Measurements from ENCODE around the gene CDKAL1. TPM values are rescaled to one million over a fixed set of nuclear protein-coding genes. Genes with fewer than 3 reads are reported as not detected.

The CDKAL1 gene
- total RNA-seq, 1 experiment from 2014 or later, result 13.8 TPM

DNA sequence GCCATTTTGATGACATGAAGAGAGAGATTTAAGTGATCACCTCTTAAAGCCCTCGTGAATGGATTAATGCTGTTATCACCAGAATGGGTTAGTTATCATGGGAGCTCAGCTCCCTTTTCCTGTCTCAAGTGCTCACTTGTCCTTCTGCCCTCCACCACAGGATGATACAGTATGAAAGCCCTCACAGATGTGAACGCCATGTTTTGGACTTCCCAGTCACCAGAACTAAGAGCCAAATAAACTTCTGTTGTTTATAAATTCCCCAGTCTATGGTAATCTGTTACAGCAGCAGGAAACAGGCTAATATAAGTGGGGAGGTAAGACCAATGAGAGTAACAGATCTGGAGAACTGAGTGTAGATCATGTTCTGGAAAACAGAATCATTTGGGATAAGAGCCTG is 493.2 kb downstream of the CDKAL1 start:
- no peak overlapping the region for H2AFZ ChIP-seq (ENCODE audit: low read length)
- peaks cover 8% of the 10 kb centered on the region for H3F3A ChIP-seq (ENCODE audit: low read length, unreplicated experiment)
- ChIA-PET CTCF (no interaction called here), POLR2A (ENCODE audit: unreplicated experiment) (no interaction called here)
- no peaks in the 10 kb centered on the region for H3K9me2 ChIP-seq (replicated peaks; ENCODE audit: low read length)
- H4K20me1 ChIP-seq (ENCODE audit: low read length), result no peaks in the 10 kb centered on the region
- no peaks in the 10 kb centered on the region for H3K27me3 ChIP-seq (ENCODE audit: low read length)
- ATAC-seq, result no peak
- H3K9ac ChIP-seq (ENCODE audit: low read length), result no peak overlapping the region
- TF ChIP-seq, protein P1, sequence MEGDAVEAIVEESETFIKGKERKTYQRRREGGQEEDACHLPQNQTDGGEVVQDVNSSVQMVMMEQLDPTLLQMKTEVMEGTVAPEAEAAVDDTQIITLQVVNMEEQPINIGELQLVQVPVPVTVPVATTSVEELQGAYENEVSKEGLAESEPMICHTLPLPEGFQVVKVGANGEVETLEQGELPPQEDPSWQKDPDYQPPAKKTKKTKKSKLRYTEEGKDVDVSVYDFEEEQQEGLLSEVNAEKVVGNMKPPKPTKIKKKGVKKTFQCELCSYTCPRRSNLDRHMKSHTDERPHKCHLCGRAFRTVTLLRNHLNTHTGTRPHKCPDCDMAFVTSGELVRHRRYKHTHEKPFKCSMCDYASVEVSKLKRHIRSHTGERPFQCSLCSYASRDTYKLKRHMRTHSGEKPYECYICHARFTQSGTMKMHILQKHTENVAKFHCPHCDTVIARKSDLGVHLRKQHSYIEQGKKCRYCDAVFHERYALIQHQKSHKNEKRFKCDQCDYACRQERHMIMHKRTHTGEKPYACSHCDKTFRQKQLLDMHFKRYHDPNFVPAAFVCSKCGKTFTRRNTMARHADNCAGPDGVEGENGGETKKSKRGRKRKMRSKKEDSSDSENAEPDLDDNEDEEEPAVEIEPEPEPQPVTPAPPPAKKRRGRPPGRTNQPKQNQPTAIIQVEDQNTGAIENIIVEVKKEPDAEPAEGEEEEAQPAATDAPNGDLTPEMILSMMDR (conservative IDR thresholded peaks at IDR 0.05; ENCODE audit: low read depth, low read length), result no peak
- TF ChIP-seq EZH2 (IDR thresholded peaks at IDR 0.05; ENCODE audit: low read length, unreplicated experiment) (no peak), EZH2phosphoT487 (IDR thresholded peaks at IDR 0.05; ENCODE audit: borderline replicate concordance, low read length) (no peak)
- no TSS peak for BruUV-seq (replicated peaks)
- H3K27ac ChIP-seq (ENCODE audit: low read length), result peak overlapping the region; percentile 94
- intact Hi-C loops (cut with micrococcal nuclease), result loop anchor here (10.0 kb wide), 2 partner anchors 297 to 357 kb away; no protein-coding TSS in a partner anchor
- H3K4me3 ChIP-seq (ENCODE audit: low read length), result no peak overlapping the region
- H3K36me3 ChIP-seq (ENCODE audit: low read depth, low read length), result no peaks in the 10 kb centered on the region
- no peaks in the 10 kb centered on the region for H3K9me3 ChIP-seq (ENCODE audit: low read length)
- no peak overlapping the region for H3K4me2 ChIP-seq (ENCODE audit: low read length)
- no peaks in the 10 kb centered on the region for H3K79me2 ChIP-seq (ENCODE audit: low read length)
- no peak for DNase-seq
- peaks cover 48% of the 10 kb centered on the region for H3K4me1 ChIP-seq (ENCODE audit: insufficient read depth, low read length)

- CTCF ChIA-PET, result no interaction called here
These were observed 496.9 kb downstream of the CDKAL1 start for GRCh38 chr6:21031182-21031581.

GRCh38 chr6:21033084-21033483 is 498.8 kb downstream of the CDKAL1 start:
- Histone ChIP-seq H3K9me3 (ENCODE audit: low read length) (no peaks in the 10 kb centered on the region), H2AFZ (ENCODE audit: low read length) (no peak overlapping the region), H3K36me3 (ENCODE audit: low read depth, low read length) (no peaks in the 10 kb centered on the region), H3K79me2 (ENCODE audit: low read length) (no peaks in the 10 kb centered on the region), H3K27ac (ENCODE audit: low read length) (no peak overlapping the region), H3F3A (ENCODE audit: low read length, unreplicated experiment) (no peaks in the 10 kb centered on the region), H3K4me2 (ENCODE audit: low read length) (no peak overlapping the region), H3K27me3 (ENCODE audit: low read length) (no peaks in the 10 kb centered on the region), H3K9me2 (replicated peaks; ENCODE audit: low read length) (no peaks in the 10 kb centered on the region), H3K4me3 (ENCODE audit: low read length) (no peak overlapping the region), H3K4me1 (ENCODE audit: insufficient read depth, low read length) (no peaks in the 10 kb centered on the region), H3K9ac (ENCODE audit: low read length) (no peak overlapping the region), H4K20me1 (ENCODE audit: low read length) (no peaks in the 10 kb centered on the region)
- ChIA-PET POLR2A (ENCODE audit: unreplicated experiment) (no interaction called here), CTCF (no interaction called here)
- ATAC-seq (no peak), DNase-seq (no peak)
- TF ChIP-seq EZH2 (IDR thresholded peaks at IDR 0.05; ENCODE audit: low read length, unreplicated experiment), result no peak
- TF ChIP-seq, protein P1 (conservative IDR thresholded peaks at IDR 0.05; ENCODE audit: low read depth, low read length), result no peak
- no peak for TF ChIP-seq EZH2phosphoT487 (IDR thresholded peaks at IDR 0.05; ENCODE audit: borderline replicate concordance, low read length)
- no TSS peak for BruUV-seq (replicated peaks)
- intact Hi-C loops (cut with micrococcal nuclease), result no loop called here

More at GRCh38 chr6:21031182-21031581, 496.9 kb downstream of the CDKAL1 start:
- Histone ChIP-seq H3K79me2 (ENCODE audit: low read length) (no peaks in the 10 kb centered on the region), H2AFZ (ENCODE audit: low read length) (no peak overlapping the region), H3F3A (ENCODE audit: low read length, unreplicated experiment) (no peaks in the 10 kb centered on the region), H3K4me2 (ENCODE audit: low read length) (no peak overlapping the region), H3K27me3 (ENCODE audit: low read length) (no peaks in the 10 kb centered on the region), H3K36me3 (ENCODE audit: low read depth, low read length) (no peaks in the 10 kb centered on the region), H3K9me3 (ENCODE audit: low read length) (no peaks in the 10 kb centered on the region), H3K9ac (ENCODE audit: low read length) (no peak overlapping the region), H3K27ac (ENCODE audit: low read length) (no peak overlapping the region), H4K20me1 (ENCODE audit: low read length) (no peaks in the 10 kb centered on the region), H3K4me1 (ENCODE audit: insufficient read depth, low read length) (peaks cover 14% of the 10 kb centered on the region), H3K4me3 (ENCODE audit: low read length) (no peak overlapping the region), H3K9me2 (replicated peaks; ENCODE audit: low read length) (no peaks in the 10 kb centered on the region)
- TF ChIP-seq EZH2phosphoT487 (IDR thresholded peaks at IDR 0.05; ENCODE audit: borderline replicate concordance, low read length), result no peak
- TF ChIP-seq, protein P1 (conservative IDR thresholded peaks at IDR 0.05; ENCODE audit: low read depth, low read length), result no peak
- TF ChIP-seq EZH2 (IDR thresholded peaks at IDR 0.05; ENCODE audit: low read length, unreplicated experiment), result no peak
- POLR2A ChIA-PET (ENCODE audit: unreplicated experiment), result no interaction called here
- intact Hi-C loops (cut with micrococcal nuclease), result no loop called here
- no peak for DNase-seq
- ATAC-seq, result no peak
- BruUV-seq (replicated peaks), result no TSS peak
